Measurements from ENCODE around the gene ATP4B. TPM values are rescaled to one million over a fixed set of nuclear protein-coding genes. Genes with fewer than 3 reads are reported as not detected.

Gene ATP4B
- total RNA-seq, 1 donor from 2014 or later, result not detected

DNA sequence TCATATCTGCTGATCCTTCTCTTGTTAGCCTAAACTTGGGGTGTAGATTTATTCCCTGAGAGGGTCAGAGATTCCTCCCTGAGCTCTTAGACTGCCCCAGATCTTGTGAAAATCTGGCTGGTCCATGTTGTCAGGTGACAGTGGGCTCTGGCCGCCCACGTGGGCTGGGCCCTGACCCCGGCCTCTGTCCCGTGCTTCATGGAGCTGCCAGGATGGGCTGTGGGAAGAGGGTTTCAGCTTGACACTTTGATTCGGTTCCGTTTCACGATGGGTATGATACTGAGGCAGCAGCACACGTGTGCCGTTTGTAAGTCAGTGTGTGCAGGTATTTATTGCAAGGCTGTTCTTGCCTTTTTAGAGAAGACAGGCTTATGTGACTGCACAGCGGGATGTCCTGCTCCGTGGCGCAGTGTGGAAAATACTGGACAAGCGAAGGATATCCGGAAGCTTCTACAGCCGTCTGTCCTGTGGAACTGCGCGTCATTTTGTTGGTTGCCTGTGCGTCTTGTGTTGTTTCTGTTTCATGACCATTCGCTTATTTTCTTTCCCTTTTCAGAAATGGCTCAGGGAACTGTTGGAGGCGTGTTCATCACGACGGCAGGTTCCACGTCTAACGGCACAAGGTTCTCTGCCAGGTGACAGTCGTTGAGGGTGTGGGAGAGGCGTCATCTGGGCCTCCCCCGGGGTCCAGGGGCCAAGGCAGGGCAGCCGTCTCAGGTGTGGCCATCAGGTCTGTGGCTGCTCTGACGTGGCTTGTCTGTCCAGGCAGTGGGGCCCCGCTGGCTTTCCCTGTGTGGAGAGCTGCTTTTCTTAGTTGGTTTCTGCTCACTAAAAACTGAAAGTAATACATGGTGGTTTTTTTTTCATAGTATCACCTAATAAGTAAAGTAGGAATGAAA is 20.5 kb downstream of the ATP4B start:
- peaks cover 4% of the 10 kb centered on the region for H3K9me3 Mint-ChIP-seq (ENCODE audit: unreplicated experiment)
- DNase-seq (ENCODE audit: extremely low spot score, unreplicated experiment), result no peak
- no peak overlapping the region for H3K27ac Mint-ChIP-seq (ENCODE audit: unreplicated experiment)
- no peaks in the 10 kb centered on the region for H3K4me1 Mint-ChIP-seq (ENCODE audit: unreplicated experiment)
- peaks cover 74% of the 10 kb centered on the region for H3K36me3 Mint-ChIP-seq (ENCODE audit: unreplicated experiment)
- no peak overlapping the region for H3K4me3 Mint-ChIP-seq (ENCODE audit: unreplicated experiment)
- TF ChIP-seq, protein P1, sequence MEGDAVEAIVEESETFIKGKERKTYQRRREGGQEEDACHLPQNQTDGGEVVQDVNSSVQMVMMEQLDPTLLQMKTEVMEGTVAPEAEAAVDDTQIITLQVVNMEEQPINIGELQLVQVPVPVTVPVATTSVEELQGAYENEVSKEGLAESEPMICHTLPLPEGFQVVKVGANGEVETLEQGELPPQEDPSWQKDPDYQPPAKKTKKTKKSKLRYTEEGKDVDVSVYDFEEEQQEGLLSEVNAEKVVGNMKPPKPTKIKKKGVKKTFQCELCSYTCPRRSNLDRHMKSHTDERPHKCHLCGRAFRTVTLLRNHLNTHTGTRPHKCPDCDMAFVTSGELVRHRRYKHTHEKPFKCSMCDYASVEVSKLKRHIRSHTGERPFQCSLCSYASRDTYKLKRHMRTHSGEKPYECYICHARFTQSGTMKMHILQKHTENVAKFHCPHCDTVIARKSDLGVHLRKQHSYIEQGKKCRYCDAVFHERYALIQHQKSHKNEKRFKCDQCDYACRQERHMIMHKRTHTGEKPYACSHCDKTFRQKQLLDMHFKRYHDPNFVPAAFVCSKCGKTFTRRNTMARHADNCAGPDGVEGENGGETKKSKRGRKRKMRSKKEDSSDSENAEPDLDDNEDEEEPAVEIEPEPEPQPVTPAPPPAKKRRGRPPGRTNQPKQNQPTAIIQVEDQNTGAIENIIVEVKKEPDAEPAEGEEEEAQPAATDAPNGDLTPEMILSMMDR (IDR thresholded peaks at IDR 0.05), result no peak
- H3K27me3 Mint-ChIP-seq (ENCODE audit: unreplicated experiment), result no peaks in the 10 kb centered on the region

DNA sequence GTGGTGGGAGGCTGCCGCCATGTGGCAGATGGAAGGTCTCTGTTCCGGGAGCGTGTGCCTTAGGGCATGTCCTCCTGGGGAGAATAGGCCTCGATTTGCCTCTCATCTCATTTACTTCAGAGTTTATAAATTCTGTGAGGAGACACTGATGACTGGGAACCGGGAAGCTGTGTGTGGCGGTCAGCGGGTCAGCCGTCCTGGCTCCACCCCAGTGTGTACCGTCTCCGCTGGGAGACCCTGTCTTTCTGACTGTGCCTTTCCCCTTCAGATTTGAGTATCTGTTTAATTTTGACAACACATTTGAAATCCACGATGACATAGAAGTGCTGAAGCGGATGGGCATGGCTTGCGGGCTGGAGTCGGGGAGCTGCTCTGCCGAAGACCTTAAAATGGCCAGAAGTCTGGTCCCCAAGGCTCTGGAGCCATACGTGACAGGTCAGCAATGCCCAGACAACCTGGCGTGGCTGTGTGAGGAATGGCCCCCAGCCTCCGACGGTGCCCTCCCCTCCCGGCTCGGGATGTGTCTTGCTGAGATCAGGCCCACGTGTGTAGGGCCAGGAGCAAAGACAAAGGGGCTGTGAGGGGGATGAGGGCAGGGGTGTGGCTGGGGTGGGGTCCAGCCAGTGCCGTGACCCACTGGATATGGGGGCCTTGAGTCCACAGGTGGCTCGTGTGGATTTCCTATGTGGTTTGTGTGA is 21.6 kb downstream of the ATP4B start:
- Mint-ChIP-seq H3K36me3 (ENCODE audit: unreplicated experiment) (peaks cover 71% of the 10 kb centered on the region), H3K27me3 (ENCODE audit: unreplicated experiment) (no peaks in the 10 kb centered on the region), H3K27ac (ENCODE audit: unreplicated experiment) (no peak overlapping the region), H3K4me1 (ENCODE audit: unreplicated experiment) (no peaks in the 10 kb centered on the region), H3K4me3 (ENCODE audit: unreplicated experiment) (no peak overlapping the region), H3K9me3 (ENCODE audit: unreplicated experiment) (no peaks in the 10 kb centered on the region)
- TF ChIP-seq, protein P1 (IDR thresholded peaks at IDR 0.05), result no peak
- DNase-seq (ENCODE audit: extremely low spot score, unreplicated experiment), result no peak

DNA sequence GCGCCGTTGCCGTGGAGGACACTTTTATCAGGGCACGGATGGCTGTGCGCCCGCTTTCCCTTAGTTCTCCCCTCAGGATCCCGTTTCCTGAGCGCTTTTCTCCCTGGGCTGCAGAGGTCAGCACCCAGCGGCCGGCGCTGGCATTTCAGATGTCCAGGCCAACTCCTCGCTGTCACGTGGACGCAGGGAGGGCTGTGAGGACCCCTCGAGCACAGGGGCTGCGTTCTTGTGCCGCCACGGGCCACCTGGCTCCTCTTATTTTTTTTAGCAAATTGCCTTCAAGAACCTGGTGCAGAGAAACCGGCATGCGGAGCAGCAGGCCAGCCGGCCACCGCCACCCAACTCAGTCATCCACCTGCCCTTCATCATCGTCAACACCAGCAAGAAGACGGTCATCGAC is 22.3 kb downstream of the ATP4B start:
- Mint-ChIP-seq H3K36me3 (ENCODE audit: unreplicated experiment) (peaks cover 71% of the 10 kb centered on the region), H3K4me3 (ENCODE audit: unreplicated experiment) (no peak overlapping the region), H3K27me3 (ENCODE audit: unreplicated experiment) (no peaks in the 10 kb centered on the region), H3K9me3 (ENCODE audit: unreplicated experiment) (no peaks in the 10 kb centered on the region), H3K4me1 (ENCODE audit: unreplicated experiment) (no peaks in the 10 kb centered on the region), H3K27ac (ENCODE audit: unreplicated experiment) (no peak overlapping the region)
- no peak for DNase-seq (ENCODE audit: extremely low spot score, unreplicated experiment)
- TF ChIP-seq, protein P1 (IDR thresholded peaks at IDR 0.05), result no peak

DNA sequence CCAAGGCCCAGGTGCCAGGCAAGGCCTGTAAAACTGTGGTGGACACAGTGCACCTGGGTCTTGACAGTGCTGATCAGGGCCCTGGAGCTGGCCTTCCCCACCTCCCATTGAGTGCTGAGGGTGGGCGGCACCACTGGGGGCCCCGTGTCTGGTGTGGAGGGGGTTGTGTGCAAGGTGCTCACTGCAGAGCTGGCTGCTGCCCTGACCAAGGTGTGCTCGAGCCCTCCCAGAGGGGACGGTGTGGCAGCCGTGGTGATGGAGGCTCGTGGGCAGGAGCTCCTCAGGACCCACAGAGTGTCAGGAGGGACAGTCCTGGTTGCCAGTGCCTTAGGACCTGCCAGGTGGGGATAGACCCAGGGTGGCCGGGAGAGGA is 23.0 kb downstream of the ATP4B start:
- no peak overlapping the region for H3K4me3 Mint-ChIP-seq (ENCODE audit: unreplicated experiment)
- no peak overlapping the region for H3K27ac Mint-ChIP-seq (ENCODE audit: unreplicated experiment)
- TF ChIP-seq, protein P1 (IDR thresholded peaks at IDR 0.05), result no peak

More for the DNA sequence above, 23.0 kb downstream of the ATP4B start:
- Mint-ChIP-seq H3K36me3 (ENCODE audit: unreplicated experiment) (peaks cover 64% of the 10 kb centered on the region), H3K4me1 (ENCODE audit: unreplicated experiment) (no peaks in the 10 kb centered on the region), H3K27me3 (ENCODE audit: unreplicated experiment) (no peaks in the 10 kb centered on the region), H3K9me3 (ENCODE audit: unreplicated experiment) (no peaks in the 10 kb centered on the region)
- no peak for DNase-seq (ENCODE audit: extremely low spot score, unreplicated experiment)

All from osteocyte (in vitro differentiated cells).